NCI-H2171 treated with DMSO at 0.1 percent for 48 hours (cell line): ENCODE data around the gene PIK3R5.

ENCODE experiments used
- DNase-seq: peaks from one replicate; lab custom pipeline; 2025; lab: John Stamatoyannopoulos, UW

PIK3R5 gene

GRCh38 chr17:8830141-8830540 is 135.4 kb downstream of the PIK3R5 start:
- DNase-seq = no peak

- no peak for DNase-seq
These were observed 136.2 kb downstream of the PIK3R5 start for GRCh38 chr17:8829036-8829941.
